ENCODE measurements around the gene IGFBP7. TPM values are rescaled to one million over a fixed set of nuclear protein-coding genes. Genes with fewer than 3 reads are reported as not detected.

Gene IGFBP7
- total RNA-seq, 2 experiments from 2014 or later: not detected

GRCh38 chr4:57106181-57106580 is 4.0 kb downstream of the IGFBP7 start:
- DNase-seq (ENCODE audit: low spot score): no peak
- intact Hi-C loops (cut with micrococcal nuclease; ENCODE audit: unreplicated experiment): no loop called here
- H3K79me2 ChIP-seq (ENCODE audit: insufficient read depth, low read depth, low read length): no peaks in the 10 kb centered on the region
- H3K36me3 ChIP-seq (ENCODE audit: insufficient read depth, low read length): no peaks in the 10 kb centered on the region
- no peaks in the 10 kb centered on the region for H3K9me2 ChIP-seq (ENCODE audit: insufficient read depth, low read length)
- no peak for TF ChIP-seq CTCF (conservative IDR thresholded peaks at IDR 0.05; ENCODE audit: low read length)
- TF ChIP-seq EZH2phosphoT487 (IDR thresholded peaks at IDR 0.05; ENCODE audit: borderline replicate concordance, low read depth, low read length): no peak
- no peaks in the 10 kb centered on the region for H3K9me3 ChIP-seq (ENCODE audit: low read length)
- H4K20me1 ChIP-seq (ENCODE audit: insufficient read depth, low read length): no peaks in the 10 kb centered on the region
- no peak overlapping the region for H3K4me2 ChIP-seq (ENCODE audit: low read length)
- H3K27ac ChIP-seq (ENCODE audit: low read depth, low read length, poor library complexity, severe bottlenecking): no peak overlapping the region
- CTCF ChIA-PET (ENCODE audit: unreplicated experiment): no interaction called here
- BruUV-seq (replicated peaks): no TSS peak
- no peak overlapping the region for H3K4me3 ChIP-seq (ENCODE audit: low read depth, low read length, poor library complexity, severe bottlenecking)
- no peaks in the 10 kb centered on the region for H3K4me1 ChIP-seq (ENCODE audit: insufficient read depth, low read length, poor library complexity, severe bottlenecking)
- POLR2A ChIA-PET: no interaction called here
- H2AFZ ChIP-seq (ENCODE audit: low read length): no peak overlapping the region

- H3K27ac ChIP-seq (ENCODE audit: low read depth, low read length, poor library complexity, severe bottlenecking): no peak overlapping the region
- no peaks in the 10 kb centered on the region for H3K4me1 ChIP-seq (ENCODE audit: insufficient read depth, low read length, poor library complexity, severe bottlenecking)
- no peak overlapping the region for H2AFZ ChIP-seq (ENCODE audit: low read length)
- no peak overlapping the region for H3K4me3 ChIP-seq (ENCODE audit: low read depth, low read length, poor library complexity, severe bottlenecking)
- H3K9me2 ChIP-seq (ENCODE audit: insufficient read depth, low read length): no peaks in the 10 kb centered on the region
- H3K79me2 ChIP-seq (ENCODE audit: insufficient read depth, low read depth, low read length): no peaks in the 10 kb centered on the region
- TF ChIP-seq EZH2phosphoT487 (IDR thresholded peaks at IDR 0.05; ENCODE audit: borderline replicate concordance, low read depth, low read length) (no peak), CTCF (conservative IDR thresholded peaks at IDR 0.05; ENCODE audit: low read length) (no peak)
- H3K9me3 ChIP-seq (ENCODE audit: low read length): no peaks in the 10 kb centered on the region
- H3K36me3 ChIP-seq (ENCODE audit: insufficient read depth, low read length): no peaks in the 10 kb centered on the region
- DNase-seq (ENCODE audit: low spot score): no peak
- H3K4me2 ChIP-seq (ENCODE audit: low read length): no peak overlapping the region
- no peaks in the 10 kb centered on the region for H4K20me1 ChIP-seq (ENCODE audit: insufficient read depth, low read length)
- CTCF ChIA-PET (ENCODE audit: unreplicated experiment): no interaction called here
- POLR2A ChIA-PET: interaction anchor here (0.7 kb wide), 2 partner anchors 169 to 269 kb away, joined by 3 to 5 read pairs; no protein-coding TSS in a partner anchor
- BruUV-seq (replicated peaks): no TSS peak
- intact Hi-C loops (cut with micrococcal nuclease; ENCODE audit: unreplicated experiment): no loop called here
These were observed 5.3 kb downstream of the IGFBP7 start for GRCh38 chr4:57104706-57105560.

GRCh38 chr4:57103051-57103450 is 7.1 kb downstream of the IGFBP7 start:
- CTCF ChIA-PET (ENCODE audit: unreplicated experiment): no interaction called here
- TF ChIP-seq CTCF (conservative IDR thresholded peaks at IDR 0.05; ENCODE audit: low read length): no peak
- TF ChIP-seq EZH2phosphoT487 (IDR thresholded peaks at IDR 0.05; ENCODE audit: borderline replicate concordance, low read depth, low read length): no peak
- Histone ChIP-seq H2AFZ (ENCODE audit: low read length) (no peak overlapping the region), H4K20me1 (ENCODE audit: insufficient read depth, low read length) (no peaks in the 10 kb centered on the region), H3K4me2 (ENCODE audit: low read length) (no peak overlapping the region), H3K4me1 (ENCODE audit: insufficient read depth, low read length, poor library complexity, severe bottlenecking) (no peaks in the 10 kb centered on the region), H3K9me3 (ENCODE audit: low read length) (no peaks in the 10 kb centered on the region), H3K36me3 (ENCODE audit: insufficient read depth, low read length) (no peaks in the 10 kb centered on the region), H3K4me3 (ENCODE audit: low read depth, low read length, poor library complexity, severe bottlenecking) (no peak overlapping the region), H3K27ac (ENCODE audit: low read depth, low read length, poor library complexity, severe bottlenecking) (no peak overlapping the region), H3K79me2 (ENCODE audit: insufficient read depth, low read depth, low read length) (no peaks in the 10 kb centered on the region), H3K9me2 (ENCODE audit: insufficient read depth, low read length) (no peaks in the 10 kb centered on the region)
- DNase-seq (ENCODE audit: low spot score): no peak
- intact Hi-C loops (cut with micrococcal nuclease; ENCODE audit: unreplicated experiment): no loop called here
- no TSS peak for BruUV-seq (replicated peaks)
- POLR2A ChIA-PET: no interaction called here
